Breast epithelium (tissue), 3 donors: Measurements from ENCODE around the gene SEC16A.

Experiments
- CTCF ChIP-seq, 3 donors: fragments of 450-650 bp; IDR thresholded peaks; one replicate each; pipeline ENCODE4 v1.5.1; 2016 to 2017; ENCODE audit warnings: antibody characterized with exemption in 3 of 3, mild to moderate bottlenecking in 3 of 3, moderate library complexity in 3 of 3
- POLR2A ChIP-seq: fragments of 450-650 bp; IDR thresholded peaks from one replicate; pipeline ENCODE4 v1.6.1; 2016; ENCODE audit warnings: antibody characterized with exemption, mild to moderate bottlenecking, moderate library complexity
- POLR2AphosphoS5 ChIP-seq, 3 donors: sonication (generic); formaldehyde crosslinking; IDR thresholded peaks; one replicate each; pipeline ENCODE4 v1.6.1; 2017; ENCODE audit warnings: antibody characterized with exemption in 3 of 3

GRCh38 chr9:136522314-136523237, 39.7 kb upstream of the SEC16A start:
- TF ChIP-seq CTCF (IDR thresholded peaks at IDR 0.05) (no peak), POLR2A (no peak), POLR2AphosphoS5 (IDR thresholded peaks at IDR 0.05) (no peak)
